Panc1 (cell line): ENCODE measurements around the gene UGT8. TPM values are rescaled to one million over a fixed set of nuclear protein-coding genes. Genes with fewer than 3 reads are reported as not detected.
A peak's percentile ranks its signal among the peaks of the same experiment; 100 is the strongest.

Experiments used
- ATAC-seq: fragments of 200-7000 bp; cut with Tn5 transposase; 2 replicates; pipeline ENCODE4 v1.9.1; 2020; ENCODE audit warnings: mild to moderate bottlenecking, moderate library complexity
- BruUV-seq: library from RNA; stranded (reverse); fragments of 400-500 nt; replicated peaks from 2 replicates; lab custom pipeline; 2021; lab: Mats Ljungman, UMichigan
- CTCF ChIA-PET: fragments of 300-600 bp; sonication (Branson Sonifier 250); formaldehyde crosslinking; loops from one replicate; lab custom pipeline; 2022; ENCODE audit warnings: antibody characterized with exemption; lab: Charles Lee
- POLR2A ChIA-PET: fragments of 300-600 bp; sonication (Branson Sonifier 250); formaldehyde crosslinking; loops from one replicate; lab custom pipeline; 2022; ENCODE audit warnings: antibody characterized with exemption; lab: Charles Lee
- DNase-seq: peaks from one replicate; pipeline ENCODE4 v3.0.0-alpha.2; 2010; ENCODE audit warnings: low read depth, low spot score
- H3K27ac ChIP-seq: 2 replicates; pipeline ENCODE4 v1.5.1; 2011; ENCODE audit warnings: mild to moderate bottlenecking, low read length, inconsistent platforms
- H3K27me3 ChIP-seq: fragments of 200-500 bp; sonication (Bioruptor generic); 2 replicates; pipeline ENCODE4 v1.6.0; 2014; ENCODE audit warnings: low read length, inconsistent platforms; ENCODE audit not compliant: control insufficient read depth, insufficient read depth
- H3K36me3 ChIP-seq: fragments of 200-500 bp; sonication (Bioruptor generic); 2 replicates; pipeline ENCODE4 v1.5.1; 2014; ENCODE audit warnings: inconsistent platforms, mild to moderate bottlenecking, low read length, moderate library complexity; ENCODE audit not compliant: control insufficient read depth, insufficient read depth
- H3K4me1 ChIP-seq: 2 replicates; pipeline ENCODE4 v1.5.1; 2011; ENCODE audit warnings: inconsistent platforms, mild to moderate bottlenecking, low read length, moderate library complexity; ENCODE audit not compliant: control insufficient read depth, insufficient read depth
- H3K4me3 ChIP-seq, 2 experiments: 2 replicates each; pipeline ENCODE4 v1.5.1; 2011 to 2012; ENCODE audit warnings: low read depth in 2 of 2, low read length in 2 of 2, mild to moderate bottlenecking in 2 of 2, inconsistent platforms in 1 of 2, moderate library complexity in 1 of 2
- H3K9me3 ChIP-seq: fragments of 200-500 bp; sonication (Bioruptor generic); 2 replicates; pipeline ENCODE4 v1.5.1; 2014; ENCODE audit warnings: low read depth, mild to moderate bottlenecking, inconsistent platforms, low read length, moderate library complexity; ENCODE audit not compliant: control insufficient read depth, insufficient read depth
- POLR2AphosphoS5 ChIP-seq: IDR thresholded peaks from 2 replicates; pipeline ENCODE4 v1.6.1; 2012; ENCODE audit warnings: mild to moderate bottlenecking, low read depth, low read length, moderate library complexity
- SIN3A ChIP-seq: IDR thresholded peaks from 2 replicates; pipeline ENCODE4 v1.6.1; 2012; ENCODE audit warnings: low read depth, mild to moderate bottlenecking, low read length, moderate library complexity, borderline replicate concordance; ENCODE audit not compliant: insufficient read depth
- TCF7L2 ChIP-seq: IDR thresholded peaks from 2 replicates; pipeline ENCODE4 v1.6.1; 2011; ENCODE audit warnings: mild to moderate bottlenecking, low read depth, low read length, inconsistent platforms
- in situ Hi-C: cut with HindIII; loops from 2 replicates; pipeline ENCODE4 v1.10.0; 2016; ENCODE audit warnings: low sequenced_read_pairs, low pct_unique_long_range_greater_than_20kb
- intact Hi-C: fragments of 100-400 bp; cut with micrococcal nuclease; formaldehyde crosslinking; loops from one replicate; pipeline ENCODE4 v1.10.0; 2022; ENCODE audit not compliant: unreplicated experiment
- total RNA-seq: library from RNA; stranded (reverse); gene quantifications from one replicate; pipeline ENCODE4 v1.2.1, GENCODE V29; 2021; ENCODE audit not compliant: unreplicated experiment
- TF ChIP-seq, protein P1 (sequence below), 2 experiments: IDR thresholded peaks; 2 replicates each; pipeline ENCODE4 v1.6.1; 2011 to 2012; ENCODE audit warnings: low read depth in 2 of 2, control low read depth in 1 of 2, low read length in 1 of 2, mild to moderate bottlenecking in 1 of 2, moderate library complexity in 1 of 2; ENCODE audit not compliant: insufficient read depth in 1 of 2
- TF ChIP-seq, protein P2 (sequence below): fragments of 450-650 bp; IDR thresholded peaks from 2 replicates; pipeline ENCODE4 v1.5.1; 2017; ENCODE audit warnings: mild to moderate bottlenecking

Gene UGT8
- total RNA-seq, 1 experiment from 2014 or later = 2.1 TPM

DNA sequence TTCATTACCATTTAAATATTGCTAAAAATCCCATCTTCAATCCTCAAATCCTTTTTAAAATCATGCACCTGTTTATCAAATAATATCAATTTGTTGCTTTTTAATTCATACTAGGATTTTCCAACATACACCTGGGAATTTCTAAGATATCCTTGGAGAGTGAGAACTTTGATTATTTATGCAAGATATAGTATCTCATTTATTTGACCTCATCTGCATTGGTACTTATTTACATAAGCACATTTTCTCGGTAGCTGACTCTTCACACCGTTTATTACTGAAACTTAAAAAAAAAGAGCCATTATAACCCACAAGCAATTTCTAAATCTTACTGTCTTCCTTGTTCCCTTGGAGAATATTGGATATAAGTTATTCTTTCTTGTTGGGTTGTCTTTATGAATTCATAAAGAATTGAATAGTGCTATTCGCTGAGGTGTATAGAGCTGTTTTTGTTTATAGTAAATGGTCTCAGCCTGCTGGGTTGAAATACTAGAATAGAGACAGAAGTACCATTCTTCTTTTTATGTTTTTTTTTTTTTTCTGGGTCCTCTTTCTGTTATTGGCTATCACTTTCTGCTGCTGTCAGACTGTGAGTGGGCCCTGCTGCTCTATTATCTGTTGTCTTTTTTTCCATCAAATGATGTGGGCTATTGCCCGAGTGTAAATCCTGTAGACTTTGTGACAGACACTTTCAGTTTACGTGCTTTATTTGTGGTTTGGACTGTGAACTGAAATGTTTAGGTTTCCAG is 2.9 kb downstream of the UGT8 start:
- TF ChIP-seq, protein P1, sequence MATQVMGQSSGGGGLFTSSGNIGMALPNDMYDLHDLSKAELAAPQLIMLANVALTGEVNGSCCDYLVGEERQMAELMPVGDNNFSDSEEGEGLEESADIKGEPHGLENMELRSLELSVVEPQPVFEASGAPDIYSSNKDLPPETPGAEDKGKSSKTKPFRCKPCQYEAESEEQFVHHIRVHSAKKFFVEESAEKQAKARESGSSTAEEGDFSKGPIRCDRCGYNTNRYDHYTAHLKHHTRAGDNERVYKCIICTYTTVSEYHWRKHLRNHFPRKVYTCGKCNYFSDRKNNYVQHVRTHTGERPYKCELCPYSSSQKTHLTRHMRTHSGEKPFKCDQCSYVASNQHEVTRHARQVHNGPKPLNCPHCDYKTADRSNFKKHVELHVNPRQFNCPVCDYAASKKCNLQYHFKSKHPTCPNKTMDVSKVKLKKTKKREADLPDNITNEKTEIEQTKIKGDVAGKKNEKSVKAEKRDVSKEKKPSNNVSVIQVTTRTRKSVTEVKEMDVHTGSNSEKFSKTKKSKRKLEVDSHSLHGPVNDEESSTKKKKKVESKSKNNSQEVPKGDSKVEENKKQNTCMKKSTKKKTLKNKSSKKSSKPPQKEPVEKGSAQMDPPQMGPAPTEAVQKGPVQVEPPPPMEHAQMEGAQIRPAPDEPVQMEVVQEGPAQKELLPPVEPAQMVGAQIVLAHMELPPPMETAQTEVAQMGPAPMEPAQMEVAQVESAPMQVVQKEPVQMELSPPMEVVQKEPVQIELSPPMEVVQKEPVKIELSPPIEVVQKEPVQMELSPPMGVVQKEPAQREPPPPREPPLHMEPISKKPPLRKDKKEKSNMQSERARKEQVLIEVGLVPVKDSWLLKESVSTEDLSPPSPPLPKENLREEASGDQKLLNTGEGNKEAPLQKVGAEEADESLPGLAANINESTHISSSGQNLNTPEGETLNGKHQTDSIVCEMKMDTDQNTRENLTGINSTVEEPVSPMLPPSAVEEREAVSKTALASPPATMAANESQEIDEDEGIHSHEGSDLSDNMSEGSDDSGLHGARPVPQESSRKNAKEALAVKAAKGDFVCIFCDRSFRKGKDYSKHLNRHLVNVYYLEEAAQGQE (IDR thresholded peaks at IDR 0.05; ENCODE audit: insufficient read depth in 1 of 2, low read depth in 2 of 2, low read length in 1 of 2) = no peak
- TF ChIP-seq SIN3A (no peak), POLR2AphosphoS5 (no peak), TCF7L2 (no peak)
- TF ChIP-seq, protein P2, sequence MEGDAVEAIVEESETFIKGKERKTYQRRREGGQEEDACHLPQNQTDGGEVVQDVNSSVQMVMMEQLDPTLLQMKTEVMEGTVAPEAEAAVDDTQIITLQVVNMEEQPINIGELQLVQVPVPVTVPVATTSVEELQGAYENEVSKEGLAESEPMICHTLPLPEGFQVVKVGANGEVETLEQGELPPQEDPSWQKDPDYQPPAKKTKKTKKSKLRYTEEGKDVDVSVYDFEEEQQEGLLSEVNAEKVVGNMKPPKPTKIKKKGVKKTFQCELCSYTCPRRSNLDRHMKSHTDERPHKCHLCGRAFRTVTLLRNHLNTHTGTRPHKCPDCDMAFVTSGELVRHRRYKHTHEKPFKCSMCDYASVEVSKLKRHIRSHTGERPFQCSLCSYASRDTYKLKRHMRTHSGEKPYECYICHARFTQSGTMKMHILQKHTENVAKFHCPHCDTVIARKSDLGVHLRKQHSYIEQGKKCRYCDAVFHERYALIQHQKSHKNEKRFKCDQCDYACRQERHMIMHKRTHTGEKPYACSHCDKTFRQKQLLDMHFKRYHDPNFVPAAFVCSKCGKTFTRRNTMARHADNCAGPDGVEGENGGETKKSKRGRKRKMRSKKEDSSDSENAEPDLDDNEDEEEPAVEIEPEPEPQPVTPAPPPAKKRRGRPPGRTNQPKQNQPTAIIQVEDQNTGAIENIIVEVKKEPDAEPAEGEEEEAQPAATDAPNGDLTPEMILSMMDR = no peak

GRCh38 chr4:114603497-114603896 is 4.9 kb downstream of the UGT8 start:
- no peak for DNase-seq
- POLR2A ChIA-PET = no interaction called here
- no peaks in the 10 kb centered on the region; the same call in 1 of the 2 replicates for H3K36me3 ChIP-seq
- in situ Hi-C loops = no loop called here
- peak overlapping the region; percentile 3 to 9; a peak in 1 of 4 replicates for H3K4me3 ChIP-seq
- BruUV-seq = no TSS peak
- TF ChIP-seq TCF7L2 (no peak), POLR2AphosphoS5 (no peak), SIN3A (no peak)
- TF ChIP-seq, protein P1 (IDR thresholded peaks at IDR 0.05; ENCODE audit: insufficient read depth in 1 of 2, low read depth in 2 of 2, low read length in 1 of 2) = no peak
- TF ChIP-seq, protein P2 = no peak
- H3K27ac ChIP-seq = no peak overlapping the region
- ATAC-seq = no peak
- no peaks in the 10 kb centered on the region; the same call in 1 of the 2 replicates for H3K4me1 ChIP-seq
- intact Hi-C loops = no loop called here
- CTCF ChIA-PET = no interaction called here
- H3K9me3 ChIP-seq = no peaks in the 10 kb centered on the region
- H3K27me3 ChIP-seq = peaks cover 2% of the 10 kb centered on the region; the same call in 1 of the 2 replicates

More for the DNA sequence above, 2.9 kb downstream of the UGT8 start:
- ATAC-seq = no peak
- in situ Hi-C loops = no loop called here
- Histone ChIP-seq H3K36me3 (no peaks in the 10 kb centered on the region; the same call in 1 of the 2 replicates), H3K27me3 (peaks cover 9% of the 10 kb centered on the region), H3K27ac (no peak overlapping the region), H3K9me3 (no peaks in the 10 kb centered on the region), H3K4me3 (no peak overlapping the region), H3K4me1 (no peaks in the 10 kb centered on the region; the same call in 1 of the 2 replicates)
- CTCF ChIA-PET = no interaction called here
- BruUV-seq = no TSS peak
- POLR2A ChIA-PET = interaction anchor here (0.6 kb wide), 1 partner anchor 21 kb away, joined by 3 read pairs; no protein-coding TSS in a partner anchor
- intact Hi-C loops = no loop called here
- no peak for DNase-seq
